GM21381 (cell line): ENCODE results near the gene ZBP1.

Source experiments
- ATAC-seq: cut with Tn5 transposase; IDR thresholded peaks from one replicate; pipeline ENCODE4 v1.9.1; 2021; ENCODE audit warnings: mild to moderate bottlenecking, moderate library complexity; ENCODE audit not compliant: unreplicated experiment

The ZBP1 gene

DNA sequence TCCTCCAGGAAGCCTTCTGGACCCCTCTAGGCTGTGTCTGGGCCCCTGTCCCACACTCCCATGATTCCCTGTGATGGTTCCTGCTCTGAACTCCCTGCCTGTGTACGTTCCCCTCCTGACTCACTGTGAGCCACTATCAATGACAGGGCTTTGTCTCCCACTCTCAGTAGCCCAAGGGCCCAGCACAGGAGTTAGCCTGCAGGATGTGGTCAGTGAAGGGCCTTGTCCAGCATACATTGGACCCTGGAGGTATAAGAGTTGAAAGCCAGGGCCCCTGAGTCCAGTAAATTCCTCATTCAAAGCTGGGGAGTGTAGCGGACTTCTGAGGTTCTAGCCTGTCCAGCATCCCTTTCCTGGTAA is 19.0 kb downstream of the ZBP1 start:
- ATAC-seq, result no peak

DNA sequence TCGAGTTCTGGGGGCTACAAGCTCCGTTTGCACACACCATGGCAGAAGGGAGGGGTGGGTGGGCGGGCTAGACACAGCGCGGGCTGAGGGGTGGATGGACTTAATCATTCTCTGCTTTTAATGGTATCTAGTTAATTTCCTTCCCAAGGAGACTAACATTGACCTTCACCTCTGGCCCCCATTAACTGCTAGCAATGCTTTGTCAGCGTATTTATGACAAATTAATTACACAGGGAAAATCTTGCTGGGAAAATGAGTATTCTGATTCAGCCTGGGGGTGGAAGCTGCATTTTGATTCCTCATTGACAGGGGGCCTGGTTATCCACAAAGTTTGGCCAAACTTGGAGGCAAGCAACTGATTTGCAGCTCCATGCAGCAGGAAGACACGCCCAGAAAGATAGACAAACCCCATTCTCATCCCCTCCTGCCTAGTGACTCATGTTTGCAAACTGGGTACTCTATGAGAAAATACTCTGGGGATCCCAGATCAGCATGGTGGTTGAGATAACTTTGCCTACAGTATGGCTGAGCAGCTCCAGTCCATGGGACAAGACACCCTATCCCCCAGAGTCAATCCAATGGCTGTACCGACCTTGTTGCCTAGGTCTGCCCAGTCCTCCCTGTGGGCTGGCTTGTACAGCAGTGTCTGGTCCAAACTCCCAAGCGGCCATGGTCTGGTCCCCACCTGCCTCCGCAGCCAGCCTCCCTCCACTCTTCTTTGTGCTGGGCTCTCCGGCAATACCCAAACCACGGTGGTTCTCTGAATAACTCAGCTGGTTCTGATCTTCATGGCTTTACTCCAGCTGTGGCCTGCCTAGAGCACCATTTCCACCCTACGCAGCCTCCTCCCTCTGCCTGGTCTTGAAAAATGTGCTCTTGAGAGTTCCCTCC is 19.7 kb downstream of the ZBP1 start:
- no peak for ATAC-seq

DNA sequence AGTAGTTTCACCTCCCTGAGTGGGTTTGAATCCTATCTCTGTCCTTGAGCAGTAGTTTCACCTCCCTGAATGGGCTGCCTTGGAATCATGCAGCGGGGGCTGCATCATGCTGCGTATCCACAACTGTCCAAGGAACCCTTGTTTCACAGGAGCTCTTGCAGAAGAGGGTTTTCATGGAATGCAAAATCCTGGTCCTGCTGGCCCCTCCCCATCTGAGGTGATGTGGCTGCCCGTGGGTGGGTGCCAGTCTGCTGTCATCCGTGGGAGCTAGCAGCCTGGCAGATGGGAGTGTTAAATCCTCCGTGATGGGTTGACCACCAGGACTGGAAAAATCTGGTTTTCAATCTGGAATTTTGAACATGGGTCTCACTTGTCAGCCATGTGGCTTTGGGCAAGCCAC is 21.7 kb downstream of the ZBP1 start:
- ATAC-seq, result no peak

DNA sequence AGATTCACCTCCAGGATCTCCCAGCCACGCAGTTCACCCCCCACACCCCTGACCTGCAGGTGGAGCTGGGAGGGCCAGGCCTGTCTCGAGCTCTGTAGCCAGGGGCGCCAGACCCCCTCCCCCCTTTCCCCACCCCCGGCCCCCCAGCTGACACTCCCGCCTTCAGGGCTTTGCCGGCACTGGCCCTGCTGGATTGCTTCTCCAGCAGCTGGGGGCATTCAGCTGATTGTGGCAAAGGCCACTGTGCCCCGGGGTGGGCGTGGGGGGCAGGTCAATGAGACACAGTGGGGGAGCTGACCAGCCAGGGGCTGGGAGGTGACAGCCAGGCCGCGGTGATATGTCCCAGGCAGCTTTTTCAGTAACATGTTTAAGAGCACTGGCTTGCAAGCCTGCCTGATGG is 22.2 kb downstream of the ZBP1 start:
- ATAC-seq, result no peak

DNA sequence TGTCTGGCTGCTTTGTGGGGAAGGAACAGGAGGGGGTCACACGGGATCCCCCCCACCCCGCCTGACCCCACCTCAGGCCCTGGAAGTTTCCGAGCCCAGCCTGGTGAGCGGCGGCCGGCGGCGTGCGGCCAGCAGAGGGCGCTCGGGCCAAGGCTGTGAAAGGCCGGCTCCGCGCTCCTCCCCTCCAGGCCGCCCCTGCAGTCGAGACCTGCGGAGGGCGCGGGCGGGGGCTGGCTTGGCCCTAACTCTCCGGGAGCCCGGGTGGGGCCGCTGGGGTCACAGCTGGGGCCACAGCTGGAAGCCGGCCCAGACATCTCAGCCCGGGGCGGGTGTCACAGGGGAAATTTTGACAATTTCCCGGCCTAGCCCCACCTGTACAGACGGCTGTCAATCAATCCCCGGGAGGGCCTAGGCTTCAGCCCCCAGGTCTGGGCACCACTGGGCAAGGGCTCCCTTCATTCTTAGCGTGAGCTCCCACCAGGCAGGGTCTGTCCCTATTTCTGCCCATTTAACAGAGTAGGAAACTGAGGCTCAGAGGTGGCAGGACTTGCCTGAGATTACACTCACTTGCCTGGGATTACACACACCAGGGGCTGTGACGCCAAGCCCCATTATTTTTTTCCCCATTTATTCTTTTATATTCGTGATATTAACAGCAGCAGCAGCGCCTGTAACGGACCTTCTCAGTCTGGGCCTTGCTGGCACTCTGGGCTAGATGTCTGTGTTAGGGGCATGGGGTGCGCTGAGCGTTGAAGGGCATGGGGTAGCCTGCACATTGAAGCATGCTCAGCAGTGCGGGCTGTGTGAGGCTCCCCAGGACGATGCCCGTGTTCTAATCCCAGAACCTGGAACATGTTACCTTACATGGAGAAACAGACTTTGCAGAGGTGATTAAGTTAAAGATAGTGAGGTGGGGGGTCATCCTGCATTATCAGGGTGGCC is 23.0 kb downstream of the ZBP1 start:
- no peak for ATAC-seq

DNA sequence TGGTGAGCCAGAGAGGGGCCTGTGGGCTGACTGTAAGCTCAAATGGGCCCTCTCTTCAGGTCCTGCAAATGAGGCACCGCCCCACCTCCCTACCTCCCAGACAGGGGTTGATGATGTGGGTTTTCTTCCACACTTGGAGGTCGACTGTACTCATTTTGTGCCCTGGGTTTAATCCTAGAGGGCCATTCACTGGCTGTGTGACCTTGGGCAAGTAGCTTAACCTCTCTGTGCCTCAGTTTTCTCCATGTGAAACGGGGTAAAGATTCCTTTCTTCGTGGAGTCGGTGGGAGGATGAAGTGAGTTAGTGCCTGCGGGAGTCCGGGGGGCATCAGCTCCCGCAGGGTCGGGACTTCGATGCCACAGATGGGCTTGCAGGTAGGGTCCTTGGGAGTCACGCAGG is 23.9 kb downstream of the ZBP1 start:
- no peak for ATAC-seq

DNA sequence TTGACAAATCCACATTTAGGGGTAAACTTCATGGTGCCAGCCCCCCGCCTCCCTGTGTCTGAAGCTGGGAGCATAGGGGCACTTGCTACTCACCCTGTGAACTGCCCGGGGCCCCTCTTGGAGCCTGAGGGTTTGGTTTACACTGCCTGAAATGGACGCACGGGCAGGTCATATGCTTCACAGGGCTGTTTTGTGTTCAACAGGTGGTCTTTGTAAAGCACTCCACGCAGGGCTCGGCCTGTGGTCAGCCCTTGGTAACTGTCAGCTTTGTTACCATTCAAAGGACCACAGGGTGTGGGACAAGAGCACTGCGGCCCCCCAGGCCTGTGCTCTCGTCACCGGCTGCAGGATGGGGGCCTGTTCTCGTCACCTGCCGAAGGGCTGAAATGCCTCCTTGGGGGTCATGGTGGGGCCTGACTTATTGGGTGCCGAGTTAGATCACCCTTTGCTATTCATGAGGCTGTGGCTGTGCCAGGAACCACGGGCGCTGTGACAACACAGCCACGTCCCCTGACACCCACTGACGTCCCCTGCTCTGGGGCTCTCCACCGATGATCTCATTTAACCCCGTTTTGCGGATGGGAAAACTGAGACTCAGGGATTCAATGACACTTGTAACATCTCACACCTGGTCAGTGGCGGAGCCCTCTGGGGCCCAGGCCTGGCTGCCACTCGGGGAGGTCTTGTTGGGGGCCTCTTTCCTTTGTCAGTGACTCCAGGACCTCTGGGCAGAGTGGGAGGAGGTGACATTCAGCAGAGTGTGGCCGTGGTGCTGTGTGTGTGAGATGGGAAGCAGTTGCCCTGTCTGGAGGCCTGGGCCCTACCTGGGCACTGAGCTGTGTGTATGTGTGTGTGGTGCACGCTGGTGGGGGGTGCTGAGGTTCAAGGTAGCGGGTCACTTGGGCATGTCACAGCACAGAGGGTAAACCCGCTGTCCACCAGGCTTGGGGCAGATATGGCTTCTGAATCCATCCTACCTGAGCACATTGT is 24.9 kb downstream of the ZBP1 start:
- no peak for ATAC-seq

DNA sequence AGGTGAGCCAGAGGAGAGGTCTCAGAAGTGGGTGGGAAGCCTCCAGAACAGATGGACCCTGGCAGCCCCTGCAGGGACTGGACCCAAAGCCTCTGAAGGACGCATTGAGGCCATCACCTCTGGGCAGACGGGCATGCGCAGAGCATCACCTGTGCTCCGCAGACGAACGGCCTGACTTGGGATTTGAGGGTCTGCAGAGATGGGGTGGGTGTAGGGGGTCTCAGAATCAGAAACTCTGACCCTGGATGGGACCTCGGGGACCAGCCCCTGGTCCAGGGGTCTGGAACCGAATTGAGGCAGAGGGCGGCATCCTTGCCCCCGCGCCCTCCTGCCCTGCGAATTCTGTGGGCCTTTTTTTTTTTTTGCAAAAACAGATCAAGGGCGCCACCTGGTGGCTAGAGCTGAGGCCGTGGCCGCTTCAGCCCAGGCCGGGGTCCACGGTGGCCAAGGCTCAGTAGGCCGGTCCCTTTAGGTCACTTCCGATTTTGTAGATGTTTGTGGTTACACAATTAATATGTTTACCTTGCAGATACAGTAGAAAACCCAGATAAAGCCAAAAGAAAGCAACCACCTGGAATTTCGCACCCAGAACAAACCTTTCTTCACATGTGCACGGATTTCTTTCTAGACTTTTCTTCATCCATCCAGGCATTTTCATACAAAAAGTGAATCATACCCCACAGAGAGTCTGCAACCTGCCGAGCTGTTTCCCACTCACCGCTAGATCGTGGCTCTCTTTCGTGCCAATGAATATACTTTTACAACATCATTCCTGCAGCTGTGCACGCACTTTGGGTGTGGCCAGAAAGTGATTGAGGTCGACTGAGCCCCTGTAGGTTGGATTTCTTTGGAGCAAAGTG is 25.9 kb downstream of the ZBP1 start:
- no peak for ATAC-seq

DNA sequence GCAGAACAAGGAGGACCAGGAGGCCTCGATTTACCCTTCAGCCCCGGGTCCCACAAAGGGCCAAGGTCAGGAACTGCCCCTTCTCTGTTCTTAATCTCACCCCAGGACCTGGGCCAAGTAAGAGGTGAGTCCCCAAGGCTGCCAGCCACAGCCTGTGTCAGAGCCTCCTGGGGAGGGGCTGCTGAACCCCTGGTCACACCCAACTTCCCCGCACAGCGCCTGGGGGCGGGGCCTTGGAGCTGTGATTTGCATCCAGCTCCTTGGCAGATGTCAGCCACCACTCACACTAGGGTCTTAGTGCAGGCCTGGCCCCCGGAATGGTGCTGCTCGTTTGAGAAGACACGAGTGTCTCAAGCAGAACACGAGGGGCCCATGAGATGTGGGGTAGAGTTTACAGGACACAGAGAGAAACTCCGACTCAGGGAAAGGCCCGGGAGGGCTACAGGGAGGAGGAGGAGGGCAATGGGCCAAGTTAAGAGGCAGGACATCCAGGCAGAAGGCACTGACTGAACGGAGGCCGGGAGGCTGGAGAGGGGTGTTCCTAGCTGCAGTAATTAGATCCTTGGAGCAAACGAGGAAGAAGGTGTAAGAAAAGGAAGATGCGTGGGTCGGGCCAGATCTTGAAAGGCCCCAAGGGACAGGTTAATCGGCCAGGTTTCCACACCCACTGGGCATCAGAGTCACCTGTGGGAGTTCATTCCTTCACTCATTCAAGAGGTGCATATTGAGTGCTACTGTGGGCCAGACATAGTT is 26.9 kb downstream of the ZBP1 start:
- ATAC-seq, result no peak

DNA sequence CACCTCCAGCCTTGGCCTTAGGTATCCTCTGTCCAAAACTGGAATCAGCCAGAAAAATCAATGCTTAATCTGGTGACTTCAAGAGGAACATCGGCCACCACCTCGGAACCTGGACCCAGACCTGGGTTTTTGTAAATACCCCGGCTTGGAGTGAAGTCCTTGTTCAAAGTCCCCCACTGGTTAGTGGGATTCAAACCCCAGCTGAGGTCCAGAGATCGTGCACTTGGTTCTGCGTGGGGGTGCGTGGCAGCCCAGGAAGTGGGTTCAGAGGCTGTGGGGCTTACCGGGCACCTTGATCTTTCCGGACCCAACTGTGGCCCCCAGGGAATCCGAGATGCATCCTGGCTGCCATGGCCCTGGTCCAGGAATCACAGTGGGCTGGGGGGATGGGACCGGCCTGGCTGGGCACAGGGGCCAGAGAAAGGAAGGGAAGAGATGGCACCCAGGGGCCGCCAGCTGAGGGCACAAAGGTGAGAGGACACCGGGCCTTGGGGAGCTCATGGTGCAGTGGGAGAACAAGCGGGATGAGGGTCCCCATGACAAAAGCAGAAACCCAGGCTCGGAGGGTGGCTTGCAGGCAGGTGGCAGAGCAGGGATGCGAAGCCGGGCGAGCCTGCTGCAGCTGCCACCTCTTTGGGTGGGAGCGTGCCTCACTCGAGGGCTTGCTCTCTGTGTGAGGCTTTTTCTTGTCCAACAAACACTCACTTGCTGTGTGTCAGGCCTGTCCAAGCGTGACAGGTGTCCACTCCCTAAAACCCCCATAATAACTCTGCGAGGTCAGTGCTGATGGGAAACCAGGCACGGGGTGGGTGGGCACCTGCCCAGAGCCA is 27.7 kb downstream of the ZBP1 start:
- ATAC-seq, result no peak

DNA sequence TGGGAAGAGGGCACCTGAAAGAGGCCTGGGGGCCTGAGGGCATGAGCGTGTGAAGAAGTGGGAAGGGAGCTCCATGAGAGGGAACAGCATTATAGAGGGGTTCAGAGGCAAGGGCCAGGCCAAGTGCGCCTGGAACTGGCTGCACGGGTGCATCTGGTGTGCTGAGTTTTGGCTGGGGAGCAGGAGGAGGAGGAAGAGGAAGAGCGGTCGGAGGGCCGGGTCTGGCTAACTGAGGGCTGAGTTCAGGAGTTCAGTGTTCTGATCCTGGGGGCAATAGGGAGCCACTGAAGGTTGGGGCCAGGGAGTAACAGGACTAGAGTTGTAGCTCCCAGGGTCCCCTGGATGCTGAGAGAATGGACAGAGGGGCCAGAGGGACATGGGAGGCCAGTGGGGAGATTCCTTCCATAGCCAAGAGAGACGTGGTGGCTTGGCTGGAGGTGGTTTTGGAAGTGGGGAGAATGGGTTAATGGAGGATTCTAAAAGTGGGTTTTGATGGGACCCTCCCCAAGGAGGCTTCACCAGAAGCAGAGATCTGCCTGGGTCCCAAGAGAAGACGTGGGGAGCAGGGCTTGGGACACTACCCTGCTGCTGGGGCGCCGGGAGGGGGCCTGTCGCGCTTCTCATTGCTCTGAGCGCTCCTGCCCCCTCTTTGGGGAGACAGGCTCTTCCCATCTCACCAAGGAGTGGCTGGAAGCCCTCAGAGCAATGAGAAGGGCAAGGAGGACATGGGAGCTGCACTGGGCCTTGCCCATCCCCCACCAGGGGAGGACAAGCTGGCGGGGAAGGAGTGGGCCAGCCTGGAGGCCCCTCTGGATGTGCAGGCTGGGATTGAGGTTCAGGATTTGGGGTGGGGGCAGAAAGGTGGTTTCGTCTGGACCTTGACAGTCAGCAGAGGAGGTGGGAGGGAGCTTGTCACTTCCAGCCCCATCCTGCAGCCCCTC is 28.7 kb downstream of the ZBP1 start:
- ATAC-seq, result no peak

DNA sequence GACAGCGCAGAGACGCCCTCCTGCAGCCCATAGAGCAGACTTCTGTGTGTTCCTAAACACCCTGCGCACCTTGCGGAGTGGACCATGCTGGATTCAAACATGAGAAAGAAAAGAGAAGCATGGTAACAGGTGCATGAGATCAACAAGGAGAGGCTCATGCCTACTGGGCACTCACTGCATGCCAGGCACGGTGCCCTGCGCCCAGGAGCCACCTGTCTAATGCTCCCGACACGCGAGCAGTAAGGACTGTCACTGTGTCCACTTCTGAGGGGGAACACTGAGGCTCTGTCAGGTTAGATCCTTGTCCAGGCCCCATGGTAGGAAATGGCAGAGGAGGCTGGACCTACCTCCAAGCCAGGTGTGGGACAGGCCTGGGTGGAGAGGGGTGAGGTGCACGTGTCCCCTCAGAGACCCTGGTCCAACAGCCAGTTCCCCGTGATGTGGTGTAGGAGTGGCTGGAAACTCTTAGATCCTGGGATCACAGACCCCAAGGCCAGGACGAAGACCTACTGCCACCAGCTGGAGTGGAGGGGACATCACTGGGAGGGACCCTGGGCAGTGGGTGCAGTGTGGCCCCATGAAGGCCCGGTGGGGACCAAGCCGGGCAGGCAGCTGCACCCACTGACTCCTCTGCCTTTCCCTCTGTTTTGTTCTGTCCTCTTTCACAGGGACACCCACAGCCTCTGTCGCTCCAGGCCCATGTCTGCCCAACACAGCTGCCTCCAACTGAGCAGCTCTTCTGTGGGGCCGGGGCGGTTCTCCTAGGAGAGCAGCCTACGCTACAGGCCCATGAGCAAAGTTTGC is 29.5 kb downstream of the ZBP1 start:
- no peak for ATAC-seq

DNA sequence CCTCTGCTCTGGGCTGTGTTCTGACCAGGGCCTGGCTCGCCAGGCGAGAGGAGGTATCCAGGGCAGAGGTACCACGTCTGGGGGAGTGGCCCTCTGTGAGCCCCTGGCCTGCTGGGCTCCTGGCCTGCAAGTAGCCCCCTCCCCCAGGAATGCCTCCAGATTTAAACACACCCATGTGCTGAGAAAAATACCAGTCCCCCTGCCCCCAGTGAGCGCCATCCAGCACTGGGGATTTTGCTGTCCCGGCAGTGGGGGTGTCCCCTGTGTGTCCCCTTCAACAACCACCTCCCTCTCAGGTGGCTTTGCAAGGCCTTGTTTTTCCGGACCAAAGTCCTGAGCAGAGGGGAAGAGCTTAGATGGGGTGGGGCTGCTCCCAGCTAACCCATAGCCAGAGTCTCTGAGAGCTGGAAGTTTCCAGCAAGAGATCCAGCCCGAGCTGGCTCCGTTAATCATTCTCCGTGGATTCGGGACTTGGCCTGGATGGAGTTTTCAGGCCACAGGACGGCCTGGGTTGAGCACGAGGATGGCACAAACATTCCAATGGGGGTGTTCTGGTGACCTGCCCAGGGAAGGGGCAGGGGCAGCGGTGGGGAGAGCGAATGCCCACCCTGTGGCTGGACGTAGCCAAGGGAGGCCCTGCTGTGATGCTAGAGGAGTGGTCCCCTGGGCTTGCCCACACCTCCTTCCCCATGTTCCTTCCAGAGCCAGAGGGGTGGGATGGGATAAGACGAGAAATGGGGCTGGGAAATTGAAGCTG is 30.3 kb downstream of the ZBP1 start:
- ATAC-seq, result no peak

DNA sequence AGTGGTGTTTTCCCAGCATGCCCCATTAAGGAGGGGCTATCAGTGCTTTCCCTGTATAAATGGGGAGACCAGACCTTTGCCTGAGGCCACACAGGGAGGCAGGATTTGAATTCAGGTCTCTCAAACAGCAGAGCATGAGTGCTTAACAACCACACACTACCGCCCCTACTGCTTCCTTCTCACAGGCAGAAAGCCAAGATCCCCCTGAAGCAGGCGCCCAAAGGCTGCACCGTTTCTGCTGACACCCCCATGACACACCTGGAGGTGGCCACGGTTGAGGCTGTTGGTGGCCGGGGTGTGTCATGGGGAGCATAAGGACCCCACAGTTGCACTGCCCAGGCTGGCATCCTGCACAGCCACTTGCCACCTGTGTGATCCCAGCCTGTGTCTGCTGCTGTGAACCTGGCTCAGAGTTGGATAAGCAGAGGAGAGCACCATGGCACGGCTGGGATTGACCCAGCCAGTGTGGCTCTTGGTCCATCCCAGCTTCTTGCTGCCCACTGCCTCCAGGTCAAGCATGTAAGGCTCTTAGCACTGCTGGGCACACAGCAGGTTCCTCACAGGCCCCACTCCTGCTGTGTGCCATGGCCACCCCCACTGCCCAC is 31.0 kb downstream of the ZBP1 start:
- no peak for ATAC-seq

DNA sequence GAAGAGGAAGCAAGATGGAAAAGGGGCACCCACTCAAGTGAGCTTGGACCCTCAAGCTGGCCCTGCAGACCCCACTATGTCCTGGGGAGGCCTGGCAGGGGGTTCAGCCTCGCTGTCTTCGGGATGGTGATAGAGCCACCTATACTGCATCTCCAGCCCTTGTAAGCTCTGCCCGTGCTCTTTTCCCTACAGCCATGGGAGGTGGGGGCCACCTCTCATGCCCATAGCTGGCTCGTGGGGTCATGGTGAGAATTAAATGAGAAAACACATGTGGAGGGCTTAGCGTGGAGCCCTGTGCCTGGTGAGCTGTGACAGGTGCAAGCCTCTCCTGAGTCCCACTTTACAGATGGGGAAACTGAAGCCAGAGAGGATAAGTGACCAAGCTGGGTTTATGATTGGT is 31.6 kb downstream of the ZBP1 start:
- ATAC-seq, result no peak
